ENCODE results near the gene TBC1D32. TPM values are rescaled to one million over a fixed set of nuclear protein-coding genes. Genes with fewer than 3 reads are reported as not detected.
"Not testable (repeated sequence)": the region's sequence is repeated elsewhere in the genome, so short reads cannot be mapped to it uniquely, and the experiment has no call there.

Gene TBC1D32
- total RNA-seq, 1 donor from 2014 or later, result 2.1 TPM

DNA sequence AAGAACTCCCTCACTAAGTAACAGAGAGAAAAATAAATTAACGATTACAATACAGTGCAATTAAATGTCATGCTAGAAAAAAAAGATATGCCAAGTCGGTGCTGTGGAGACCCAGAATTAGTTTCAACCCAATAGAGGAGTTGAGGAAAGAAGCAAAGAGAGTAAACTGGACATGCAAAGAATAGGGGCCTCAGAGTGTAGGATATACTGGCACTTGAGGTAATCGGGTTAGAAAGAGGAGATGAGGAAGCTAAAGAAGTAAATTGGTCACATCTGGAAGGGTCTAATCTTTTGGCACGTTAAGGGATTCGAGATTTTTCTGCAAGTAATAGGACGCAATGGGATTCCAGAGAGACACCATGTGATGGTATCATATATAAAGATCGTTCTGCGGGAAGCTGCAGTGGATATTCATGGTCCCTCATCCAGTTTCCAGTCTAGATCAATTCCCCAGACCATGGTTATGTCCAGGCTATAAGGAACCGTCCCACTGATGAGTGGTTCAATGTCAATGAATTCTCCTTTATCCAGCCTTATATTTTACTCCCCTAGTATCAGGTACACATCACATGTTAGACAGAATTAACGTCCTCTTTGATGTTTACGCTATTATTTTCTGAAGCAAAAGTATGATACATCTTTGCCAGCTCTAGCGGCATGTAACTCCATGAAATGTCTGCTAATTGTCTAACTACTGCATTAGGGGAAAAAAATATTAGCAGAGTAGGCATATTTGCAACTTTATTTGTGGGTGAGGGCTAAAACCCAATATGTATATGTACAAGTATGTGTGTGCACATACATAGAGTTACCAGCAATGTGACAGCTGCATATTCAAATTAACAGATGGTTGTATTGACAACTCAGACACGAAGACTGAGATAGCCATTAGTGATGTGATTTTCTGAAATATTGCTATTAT, 1.1 kb upstream of the TBC1D32 start:
- Histone ChIP-seq H3K4me1 (no peaks in the 10 kb centered on the region), H3K27ac (peak overlapping the region; percentile 94 to 96), H3K36me3 (no peaks in the 10 kb centered on the region), H3K9me3 (no peaks in the 10 kb centered on the region), H3K27me3 (no peaks in the 10 kb centered on the region), H3K4me3 (peak overlapping the region; percentile 74 to 76)
- TF ChIP-seq, protein P1, sequence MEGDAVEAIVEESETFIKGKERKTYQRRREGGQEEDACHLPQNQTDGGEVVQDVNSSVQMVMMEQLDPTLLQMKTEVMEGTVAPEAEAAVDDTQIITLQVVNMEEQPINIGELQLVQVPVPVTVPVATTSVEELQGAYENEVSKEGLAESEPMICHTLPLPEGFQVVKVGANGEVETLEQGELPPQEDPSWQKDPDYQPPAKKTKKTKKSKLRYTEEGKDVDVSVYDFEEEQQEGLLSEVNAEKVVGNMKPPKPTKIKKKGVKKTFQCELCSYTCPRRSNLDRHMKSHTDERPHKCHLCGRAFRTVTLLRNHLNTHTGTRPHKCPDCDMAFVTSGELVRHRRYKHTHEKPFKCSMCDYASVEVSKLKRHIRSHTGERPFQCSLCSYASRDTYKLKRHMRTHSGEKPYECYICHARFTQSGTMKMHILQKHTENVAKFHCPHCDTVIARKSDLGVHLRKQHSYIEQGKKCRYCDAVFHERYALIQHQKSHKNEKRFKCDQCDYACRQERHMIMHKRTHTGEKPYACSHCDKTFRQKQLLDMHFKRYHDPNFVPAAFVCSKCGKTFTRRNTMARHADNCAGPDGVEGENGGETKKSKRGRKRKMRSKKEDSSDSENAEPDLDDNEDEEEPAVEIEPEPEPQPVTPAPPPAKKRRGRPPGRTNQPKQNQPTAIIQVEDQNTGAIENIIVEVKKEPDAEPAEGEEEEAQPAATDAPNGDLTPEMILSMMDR (IDR thresholded peaks at IDR 0.05), result no peak
- DNase-seq (ENCODE audit: low spot score in 2 of 2), result no peak
- intact Hi-C loops (cut with DNase I), result loop anchor here (10.0 kb wide), 4 partner anchors 249 to 1139 kb away; partner anchors contain the start of gene SERINC1

DNA sequence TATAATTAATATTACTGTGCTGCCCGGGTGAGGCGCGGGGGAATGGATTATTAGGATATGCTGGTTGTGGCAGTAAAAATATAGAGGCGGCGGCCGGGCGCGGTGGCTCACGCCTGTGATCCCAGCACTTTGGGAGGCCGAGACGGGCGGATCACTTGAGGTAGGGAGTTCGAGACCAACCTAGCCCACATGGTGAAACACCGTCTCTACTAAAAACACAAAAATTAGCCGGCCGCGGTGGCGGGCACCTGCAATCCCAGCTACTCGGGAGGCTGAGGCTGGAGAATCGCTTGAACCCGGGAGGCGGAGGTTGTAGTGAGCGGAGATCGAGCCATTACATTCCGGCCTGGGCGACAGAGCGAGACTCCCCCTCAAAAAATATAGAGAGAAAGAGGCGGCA, 586 bp downstream of the TBC1D32 start:
- not testable (repeated sequence) for H3K27ac ChIP-seq; H3K9me3 ChIP-seq; H3K27me3 ChIP-seq; DNase-seq (ENCODE audit: low spot score in 2 of 2); H3K4me1 ChIP-seq; H3K36me3 ChIP-seq
- intact Hi-C loops (cut with DNase I), result loop anchor here (10.0 kb wide), 4 partner anchors 251 to 1141 kb away; partner anchors contain the start of gene SERINC1
- H3K4me3 ChIP-seq, result peak overlapping the region; percentile 74 to 76

DNA sequence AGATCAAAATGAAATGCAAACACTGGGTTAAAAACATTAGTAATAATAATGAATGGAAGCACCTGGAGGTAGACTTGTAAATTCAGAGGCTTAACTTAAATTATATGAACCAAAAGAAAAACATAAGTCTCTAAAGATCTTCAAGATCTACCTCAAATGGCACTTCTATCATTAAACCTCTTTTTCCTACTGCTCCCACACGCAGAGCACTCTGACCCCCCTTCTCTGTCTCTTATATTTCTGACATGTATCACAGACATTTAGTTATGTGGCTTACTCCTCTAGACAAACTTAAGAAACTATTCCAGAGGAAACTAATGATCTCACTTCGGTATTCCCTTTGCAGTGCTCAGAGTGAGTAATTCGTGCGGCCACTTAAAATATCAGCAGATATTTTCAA, 1.1 kb downstream of the TBC1D32 start:
- Histone ChIP-seq H3K27me3 (no peaks in the 10 kb centered on the region), H3K36me3 (no peaks in the 10 kb centered on the region), H3K27ac (no peak overlapping the region), H3K9me3 (no peaks in the 10 kb centered on the region), H3K4me1 (no peaks in the 10 kb centered on the region), H3K4me3 (no peak overlapping the region)
- TF ChIP-seq, protein P1 (IDR thresholded peaks at IDR 0.05), result no peak
- DNase-seq (ENCODE audit: low spot score in 2 of 2), result no peak
- intact Hi-C loops (cut with DNase I), result loop anchor here (10.0 kb wide), 4 partner anchors 252 to 1142 kb away; partner anchors contain the start of gene SERINC1

DNA sequence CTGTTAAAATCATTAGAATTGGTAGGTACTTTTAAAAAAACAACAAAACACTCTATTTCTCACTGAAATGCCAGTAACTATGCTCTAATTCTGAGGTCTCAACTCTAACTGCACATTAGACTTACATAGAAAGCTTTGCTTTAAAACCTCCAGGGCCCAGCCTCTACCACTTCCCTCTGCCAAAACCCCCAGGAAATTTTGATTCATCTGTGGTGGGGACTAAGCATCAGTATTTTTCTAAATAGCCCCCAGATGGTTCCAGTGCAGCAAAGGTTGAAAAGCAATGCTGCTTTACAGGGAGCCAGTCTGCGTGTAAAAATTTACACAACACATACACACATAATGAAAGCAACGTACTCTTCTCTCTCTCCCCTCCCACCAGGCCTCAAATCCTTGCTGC, 3.8 kb downstream of the TBC1D32 start:
- Histone ChIP-seq H3K36me3 (no peaks in the 10 kb centered on the region), H3K27ac (no peak overlapping the region), H3K4me1 (no peaks in the 10 kb centered on the region), H3K9me3 (no peaks in the 10 kb centered on the region), H3K27me3 (no peaks in the 10 kb centered on the region), H3K4me3 (no peak overlapping the region)
- DNase-seq (ENCODE audit: low spot score in 2 of 2), result no peak
- TF ChIP-seq, protein P1 (IDR thresholded peaks at IDR 0.05), result no peak
- intact Hi-C loops (cut with DNase I), result loop anchor here (10.0 kb wide), 4 partner anchors 254 to 1144 kb away; partner anchors contain the start of gene SERINC1

DNA sequence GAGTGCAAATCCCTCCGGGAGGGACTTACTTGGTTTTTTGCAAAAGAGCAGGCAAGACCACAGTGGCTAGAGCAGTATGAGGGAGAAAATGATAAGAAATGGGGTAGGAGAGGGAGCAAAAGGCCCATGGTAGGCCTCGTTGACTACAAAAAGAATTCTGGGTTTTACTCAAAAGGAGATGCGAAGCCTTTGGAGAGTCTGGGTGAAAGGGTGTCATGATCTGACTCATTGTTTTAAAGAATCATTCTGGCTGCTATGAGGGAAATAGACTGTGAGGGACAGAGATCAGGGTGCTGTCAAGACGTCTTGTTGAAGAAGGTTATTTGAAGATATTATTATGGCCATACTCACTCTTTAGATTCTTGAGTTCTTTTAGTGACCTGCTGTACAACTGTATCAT, 13.0 kb downstream of the TBC1D32 start:
- H3K4me1 ChIP-seq, result no peaks in the 10 kb centered on the region
- H3K27me3 ChIP-seq, result no peaks in the 10 kb centered on the region
- H3K36me3 ChIP-seq, result no peaks in the 10 kb centered on the region
- intact Hi-C loops (cut with DNase I), result no loop called here
- H3K4me3 ChIP-seq, result no peak overlapping the region
- no peak overlapping the region for H3K27ac ChIP-seq
- TF ChIP-seq, protein P1 (IDR thresholded peaks at IDR 0.05), result no peak
- no peak for DNase-seq (ENCODE audit: low spot score in 2 of 2)
- H3K9me3 ChIP-seq, result no peaks in the 10 kb centered on the region

DNA sequence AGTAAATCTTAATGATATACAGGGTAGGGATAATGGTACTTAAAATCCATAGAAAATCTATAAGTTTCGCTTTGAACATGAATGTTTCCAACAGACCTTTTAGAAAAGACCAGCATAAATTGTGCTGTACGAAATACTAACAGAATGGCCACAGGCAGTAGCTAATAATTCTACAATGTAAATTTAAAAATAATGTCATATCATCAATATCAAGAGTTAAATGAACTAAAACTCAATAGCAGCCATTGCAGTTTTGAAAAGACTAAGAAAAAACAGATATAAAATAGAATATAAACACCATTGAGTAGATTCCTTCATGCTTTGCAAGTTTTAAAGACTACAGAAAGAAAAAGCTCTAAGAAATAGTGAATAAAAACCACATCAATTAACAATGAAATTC, 14.7 kb downstream of the TBC1D32 start:
- intact Hi-C loops (cut with DNase I), result no loop called here
- no peak overlapping the region for H3K4me3 ChIP-seq
- H3K27ac ChIP-seq, result no peak overlapping the region
- DNase-seq (ENCODE audit: low spot score in 2 of 2), result no peak
- no peaks in the 10 kb centered on the region for H3K36me3 ChIP-seq
- TF ChIP-seq, protein P1 (IDR thresholded peaks at IDR 0.05), result no peak
- H3K27me3 ChIP-seq, result no peaks in the 10 kb centered on the region
- H3K9me3 ChIP-seq, result no peaks in the 10 kb centered on the region
- H3K4me1 ChIP-seq, result no peaks in the 10 kb centered on the region

Data from ascending aorta (tissue), 2 donors.